Neutrophil (primary cell): Measurements from ENCODE around the gene SMAD6.

Source experiments
- H3K27ac ChIP-seq: fragments of 200-600 bp; sonication (generic); 2 replicates; pipeline ENCODE4 v1.5.1; 2016; ENCODE audit warnings: mild to moderate bottlenecking, moderate library complexity
- H3K27me3 ChIP-seq: fragments of 200-600 bp; sonication (generic); 2 replicates; pipeline ENCODE4 v1.6.0; 2016; ENCODE audit warnings: mild to moderate bottlenecking
- H3K36me3 ChIP-seq: fragments of 200-600 bp; sonication (generic); 2 replicates; pipeline ENCODE4 v1.5.1; 2017
- H3K4me1 ChIP-seq, 2 experiments: fragments of 200-600 bp in 1 of 2; sonication (generic) in 1 of 2; 1 replicate in 1 of 2; 2 replicates in 1 of 2; pipeline versions ENCODE4 v1.5.1 to v1.6.1; 2013 to 2016; ENCODE audit warnings: low read depth in 1 of 2, low read length in 1 of 2, mild to moderate bottlenecking in 1 of 2, moderate library complexity in 1 of 2; ENCODE audit not compliant: control insufficient read depth in 1 of 2, insufficient read depth in 1 of 2
- H3K4me3 ChIP-seq, 2 experiments: fragments of 200-600 bp in 1 of 2; sonication (generic) in 1 of 2; 1 replicate in 1 of 2; 2 replicates in 1 of 2; pipeline ENCODE4 v1.5.1; 2013 to 2016; ENCODE audit warnings: low read depth in 1 of 2, low read length in 1 of 2, mild to moderate bottlenecking in 1 of 2, moderate library complexity in 1 of 2
- H3K9me3 ChIP-seq: fragments of 200-600 bp; sonication (generic); 2 replicates; pipeline ENCODE4 v1.5.1; 2016
- TF ChIP-seq, protein P1 (sequence below): fragments of 200-600 bp; sonication (generic); IDR thresholded peaks from 2 replicates; pipeline ENCODE4 v1.5.1; 2016; ENCODE audit warnings: antibody characterized with exemption

The SMAD6 gene

GRCh38 chr15:66702035-66702786 is at the start of gene SMAD6:
SMAD6 (plus strand) TSS chr15:66702236; CDS start chr15:66703259, 1,023 bp downstream.
- H3K4me3 ChIP-seq = peak within 1 kb of the TSS; percentile 86 to 91
- no peaks in the 10 kb centered on the region for H3K9me3 ChIP-seq
- H3K4me1 ChIP-seq = peaks cover 28 to 30% of the 10 kb centered on the region in 2 experiments
- H3K27me3 ChIP-seq = peaks cover 51% of the 10 kb centered on the region
- TF ChIP-seq, protein P1, sequence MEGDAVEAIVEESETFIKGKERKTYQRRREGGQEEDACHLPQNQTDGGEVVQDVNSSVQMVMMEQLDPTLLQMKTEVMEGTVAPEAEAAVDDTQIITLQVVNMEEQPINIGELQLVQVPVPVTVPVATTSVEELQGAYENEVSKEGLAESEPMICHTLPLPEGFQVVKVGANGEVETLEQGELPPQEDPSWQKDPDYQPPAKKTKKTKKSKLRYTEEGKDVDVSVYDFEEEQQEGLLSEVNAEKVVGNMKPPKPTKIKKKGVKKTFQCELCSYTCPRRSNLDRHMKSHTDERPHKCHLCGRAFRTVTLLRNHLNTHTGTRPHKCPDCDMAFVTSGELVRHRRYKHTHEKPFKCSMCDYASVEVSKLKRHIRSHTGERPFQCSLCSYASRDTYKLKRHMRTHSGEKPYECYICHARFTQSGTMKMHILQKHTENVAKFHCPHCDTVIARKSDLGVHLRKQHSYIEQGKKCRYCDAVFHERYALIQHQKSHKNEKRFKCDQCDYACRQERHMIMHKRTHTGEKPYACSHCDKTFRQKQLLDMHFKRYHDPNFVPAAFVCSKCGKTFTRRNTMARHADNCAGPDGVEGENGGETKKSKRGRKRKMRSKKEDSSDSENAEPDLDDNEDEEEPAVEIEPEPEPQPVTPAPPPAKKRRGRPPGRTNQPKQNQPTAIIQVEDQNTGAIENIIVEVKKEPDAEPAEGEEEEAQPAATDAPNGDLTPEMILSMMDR = no peak
- no peaks in the 10 kb centered on the region for H3K36me3 ChIP-seq
- peak within 1 kb of the TSS; percentile 63 for H3K27ac ChIP-seq

DNA sequence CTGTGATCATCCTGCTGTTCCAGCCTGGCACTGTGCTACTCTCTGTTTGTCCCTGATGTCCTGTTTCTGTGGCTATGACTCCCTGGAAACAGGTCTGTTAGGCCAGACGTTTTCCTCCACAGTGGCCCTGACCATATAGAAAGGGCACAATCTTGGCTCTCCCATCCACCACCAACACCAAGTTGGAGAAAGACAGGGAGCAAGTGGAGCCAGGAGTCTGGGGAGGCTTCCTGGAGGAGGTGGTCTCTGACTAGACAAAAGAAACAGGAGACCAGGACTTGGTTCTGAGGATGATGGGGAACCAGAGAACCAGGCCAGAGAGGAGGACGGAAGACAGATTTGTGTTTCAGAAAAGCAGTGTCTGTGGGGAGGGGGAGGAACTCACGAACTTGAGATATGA is 49.2 kb upstream of the SMAD6 start:
- Histone ChIP-seq H3K36me3 (no peaks in the 10 kb centered on the region), H3K27ac (no peak overlapping the region), H3K27me3 (peaks cover 28% of the 10 kb centered on the region), H3K9me3 (no peaks in the 10 kb centered on the region), H3K4me3 (no peak overlapping the region), H3K4me1 (peaks cover 3 to 7% of the 10 kb centered on the region in 2 experiments)
- TF ChIP-seq, protein P1 = no peak

- H3K27ac ChIP-seq = no peak overlapping the region
Measured at GRCh38 chr15:66653398-66653797, 48.6 kb upstream of the SMAD6 start.

GRCh38 chr15:66653852-66654251 is 48.2 kb upstream of the SMAD6 start:
- Histone ChIP-seq H3K27me3 (peaks cover 28% of the 10 kb centered on the region), H3K4me3 (no peak overlapping the region), H3K4me1 (peaks cover 3 to 7% of the 10 kb centered on the region in 2 experiments), H3K27ac (no peak overlapping the region), H3K9me3 (no peaks in the 10 kb centered on the region), H3K36me3 (no peaks in the 10 kb centered on the region)
- TF ChIP-seq, protein P1 = no peak

More at GRCh38 chr15:66653398-66653797, 48.6 kb upstream of the SMAD6 start:
- no peak overlapping the region for H3K4me3 ChIP-seq
- H3K4me1 ChIP-seq = peaks cover 3 to 7% of the 10 kb centered on the region in 2 experiments
- no peaks in the 10 kb centered on the region for H3K36me3 ChIP-seq
- TF ChIP-seq, protein P1 = no peak
- H3K27me3 ChIP-seq = peaks cover 28% of the 10 kb centered on the region
- no peaks in the 10 kb centered on the region for H3K9me3 ChIP-seq

GRCh38 chr15:66654361-66654738 is 47.7 kb upstream of the SMAD6 start:
- no peak overlapping the region for H3K27ac ChIP-seq
- no peaks in the 10 kb centered on the region for H3K36me3 ChIP-seq
- H3K27me3 ChIP-seq = peaks cover 28% of the 10 kb centered on the region
- H3K9me3 ChIP-seq = no peaks in the 10 kb centered on the region
- H3K4me3 ChIP-seq = no peak overlapping the region
- TF ChIP-seq, protein P1 = no peak
- peaks cover 3 to 7% of the 10 kb centered on the region in 2 experiments for H3K4me1 ChIP-seq
